ENCODE measurements around the gene BABAM2.
"Not testable (repeated sequence)": the region's sequence is repeated elsewhere in the genome, so short reads cannot be mapped to it uniquely, and the experiment has no call there.

The BABAM2 gene

DNA sequence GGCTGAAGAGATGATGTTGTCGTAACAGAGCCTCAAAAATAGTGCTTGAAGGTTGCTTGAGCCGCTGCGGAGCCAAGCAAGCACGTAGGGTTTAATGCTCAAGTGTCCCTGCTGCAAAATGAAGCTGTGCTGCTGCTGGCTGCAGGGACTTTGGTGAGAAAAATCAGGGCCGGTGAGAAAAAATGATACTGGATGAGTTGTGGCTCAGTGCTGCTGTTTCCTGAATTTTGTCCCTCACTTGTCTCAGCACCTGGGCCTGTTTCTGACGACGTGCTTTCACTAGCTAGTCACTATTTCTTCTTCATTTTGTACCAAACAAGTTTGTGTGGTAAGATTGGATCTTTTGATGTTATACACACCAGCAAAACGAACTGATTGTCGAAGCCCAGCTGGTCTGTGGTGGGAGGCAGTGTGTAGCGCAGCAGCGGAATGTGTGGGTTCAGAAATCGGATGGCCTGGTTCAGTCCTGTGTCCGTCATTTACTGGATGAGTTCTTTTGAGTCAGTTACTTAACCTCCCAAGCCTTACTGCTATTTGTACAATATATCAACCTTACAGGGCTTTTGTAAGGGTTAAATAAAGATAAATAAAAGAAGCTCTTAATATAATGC lies 329.3 kb downstream of the BABAM2 start:
- DNase-seq: no peak

- no peak for DNase-seq
Observed at GRCh38 chr2:28224648-28225472, 334.3 kb downstream of the BABAM2 start.

- DNase-seq: no peak
Observed at GRCh38 chr2:28225473-28226080, 335.0 kb downstream of the BABAM2 start.

DNA sequence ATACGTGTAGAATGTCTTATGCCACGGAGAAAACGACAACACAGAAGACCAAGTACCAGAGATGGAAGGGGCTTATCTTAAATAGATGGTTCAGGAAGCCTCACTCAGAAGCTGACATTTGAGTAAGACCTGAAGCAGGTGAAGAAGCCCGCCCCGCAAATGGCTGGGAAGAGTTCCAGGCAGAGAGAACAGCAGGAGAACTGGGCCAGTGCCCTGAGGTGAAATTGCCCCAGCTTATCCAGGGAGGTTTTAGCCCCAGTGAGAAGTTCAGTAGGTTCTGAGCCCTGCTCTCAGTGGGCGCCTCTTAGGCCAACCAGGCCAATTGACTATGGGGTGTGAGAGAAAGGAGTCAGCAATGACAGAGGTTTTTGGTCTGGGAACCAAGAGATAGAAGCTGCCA lies 336.0 kb downstream of the BABAM2 start:
- DNase-seq: no peak

DNA sequence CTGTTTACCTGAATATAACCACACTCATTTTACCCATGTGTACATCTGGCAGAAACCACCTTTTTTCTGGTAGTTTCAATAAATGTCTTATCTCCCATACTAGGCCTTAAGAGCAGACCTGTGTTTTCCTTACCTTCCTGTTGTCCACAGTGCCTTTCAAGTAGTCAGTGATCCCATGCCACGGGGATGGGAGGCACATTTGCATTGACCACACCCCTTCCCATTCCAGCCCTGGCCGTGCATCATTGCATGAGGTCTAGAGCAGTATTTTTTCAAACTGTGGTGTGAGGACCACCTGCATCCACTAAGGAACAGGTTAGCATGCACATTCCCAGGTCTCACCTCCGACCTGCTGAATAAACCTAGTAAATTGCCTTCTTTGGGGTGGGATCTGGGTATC lies 337.0 kb downstream of the BABAM2 start:
- DNase-seq: no peak

- no peak for DNase-seq
Observed at GRCh38 chr2:28228434-28228995, 338.0 kb downstream of the BABAM2 start.

GRCh38 chr2:28231110-28231631 lies 340.6 kb downstream of the BABAM2 start:
- no peak for DNase-seq

DNA sequence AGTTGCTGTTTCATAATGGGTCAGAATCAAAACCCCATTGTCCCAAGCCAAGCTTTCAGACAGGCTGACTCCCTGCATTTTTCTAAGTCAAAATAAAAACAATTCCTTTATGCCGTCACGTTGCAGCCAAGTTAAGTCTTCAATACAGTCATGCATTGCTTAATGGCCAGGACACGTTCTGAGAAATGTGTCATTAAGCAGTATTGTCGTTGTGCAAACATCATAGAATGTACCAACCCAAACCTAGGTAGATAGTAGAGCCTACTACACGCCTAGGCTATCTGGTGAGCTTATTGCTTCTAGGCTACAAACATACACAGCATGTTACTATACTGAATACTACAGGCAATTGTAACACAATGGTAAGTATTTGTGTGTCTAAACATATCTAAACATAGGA lies 341.8 kb downstream of the BABAM2 start:
- DNase-seq: no peak

- DNase-seq: no peak
Observed at GRCh38 chr2:28233164-28233676, 342.7 kb downstream of the BABAM2 start.

GRCh38 chr2:28234807-28235206 lies 344.3 kb downstream of the BABAM2 start:
- no peak for DNase-seq

- DNase-seq: no peak
Observed at GRCh38 chr2:28239207-28239606, 348.7 kb downstream of the BABAM2 start.

- no peak for DNase-seq
Observed at GRCh38 chr2:28240937-28241336, 350.4 kb downstream of the BABAM2 start.

- no peak for DNase-seq
Observed at GRCh38 chr2:28247290-28247689, 356.8 kb downstream of the BABAM2 start.

GRCh38 chr2:28247734-28248133 lies 357.2 kb downstream of the BABAM2 start:
- DNase-seq: no peak

DNA sequence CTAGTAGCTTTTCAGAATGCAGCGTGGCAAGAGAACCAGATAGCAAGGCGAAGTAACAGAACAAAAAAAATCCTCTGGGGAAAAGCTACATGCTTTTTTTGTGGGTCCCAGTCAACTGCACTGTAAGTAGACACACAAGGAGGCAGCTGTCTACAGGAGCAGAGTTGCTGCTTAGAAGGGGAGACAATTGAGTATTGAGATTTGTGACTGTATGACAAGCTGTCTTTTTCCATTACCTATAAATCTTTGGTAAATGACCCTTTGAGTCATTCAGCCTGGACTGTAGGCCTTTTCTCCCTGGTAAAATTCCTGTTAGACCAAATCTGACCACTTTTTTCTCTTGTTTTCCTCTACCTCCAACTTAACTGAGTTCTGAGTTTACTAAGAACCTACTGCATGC lies 358.0 kb downstream of the BABAM2 start:
- DNase-seq: no peak

DNA sequence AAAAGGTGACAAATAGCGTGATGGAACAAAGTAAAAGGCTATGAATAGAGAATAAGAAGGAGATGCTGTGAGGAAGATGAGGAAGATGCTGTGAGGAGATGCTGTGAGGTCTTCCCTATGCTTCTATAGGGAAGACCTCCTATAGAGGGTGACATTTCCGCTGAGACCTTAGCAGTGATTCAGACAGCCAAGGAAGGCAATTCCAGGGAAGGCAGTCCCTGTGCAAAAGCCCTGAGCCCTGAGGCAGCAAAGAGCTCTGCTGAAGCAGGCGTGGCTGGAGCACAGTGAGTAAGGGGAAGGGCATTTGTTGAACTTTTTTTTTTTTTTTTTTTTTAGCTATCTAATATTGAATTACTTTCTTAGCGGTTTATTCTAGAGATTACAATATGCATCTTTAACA lies 359.5 kb downstream of the BABAM2 start:
- DNase-seq: no peak

GRCh38 chr2:28251337-28251736 lies 360.8 kb downstream of the BABAM2 start:
- DNase-seq: no peak

GRCh38 chr2:28252311-28252710 lies 361.8 kb downstream of the BABAM2 start:
- DNase-seq: no peak

DNA sequence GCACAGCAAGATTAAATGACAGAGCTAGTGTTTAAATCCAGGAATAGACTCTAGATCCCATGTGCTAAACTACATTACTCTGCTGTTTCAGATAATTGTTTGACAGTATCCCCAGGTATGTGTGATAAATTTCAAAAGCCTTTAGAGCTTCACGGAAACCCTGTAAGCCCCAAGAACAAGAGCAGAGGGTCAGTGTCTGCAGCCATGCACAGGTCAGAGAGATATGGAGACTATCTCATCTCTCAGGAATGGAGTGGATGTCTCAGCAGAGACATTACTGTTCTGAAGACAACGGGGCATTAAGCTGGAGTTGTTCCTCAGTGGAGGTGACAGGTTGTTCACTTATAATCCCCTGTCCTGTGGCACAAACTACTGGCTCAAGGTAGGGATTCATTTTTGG lies 363.0 kb downstream of the BABAM2 start:
- DNase-seq: no peak

DNA sequence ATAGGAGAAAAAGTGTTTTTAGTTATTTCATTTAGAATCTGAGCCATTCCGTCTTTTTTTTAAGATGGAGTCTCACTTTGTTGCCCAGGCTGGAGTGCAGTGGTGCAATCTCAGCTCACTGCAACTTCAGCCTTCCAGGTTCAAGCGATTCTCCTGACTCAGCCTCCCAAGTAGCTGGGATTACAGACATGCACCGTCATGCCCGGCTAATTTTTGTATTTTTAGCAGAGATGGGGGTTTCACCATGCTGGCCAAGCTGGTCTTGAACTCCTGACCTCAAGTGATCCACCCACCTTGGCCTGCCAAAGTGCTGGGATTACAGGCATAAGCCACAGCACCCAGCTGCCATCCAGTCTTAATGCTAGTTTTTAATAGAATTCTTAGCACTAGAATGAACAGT lies 364.7 kb downstream of the BABAM2 start:
- DNase-seq: not testable (repeated sequence)

- no peak for DNase-seq
Observed at GRCh38 chr2:28257182-28257581, 366.7 kb downstream of the BABAM2 start.

GRCh38 chr2:28259226-28259625 lies 368.7 kb downstream of the BABAM2 start:
- DNase-seq: not testable (repeated sequence)

GRCh38 chr2:28263690-28264089 lies 373.2 kb downstream of the BABAM2 start:
- no peak for DNase-seq
